Measurements from ENCODE around the gene THAP4.

Gene THAP4

DNA sequence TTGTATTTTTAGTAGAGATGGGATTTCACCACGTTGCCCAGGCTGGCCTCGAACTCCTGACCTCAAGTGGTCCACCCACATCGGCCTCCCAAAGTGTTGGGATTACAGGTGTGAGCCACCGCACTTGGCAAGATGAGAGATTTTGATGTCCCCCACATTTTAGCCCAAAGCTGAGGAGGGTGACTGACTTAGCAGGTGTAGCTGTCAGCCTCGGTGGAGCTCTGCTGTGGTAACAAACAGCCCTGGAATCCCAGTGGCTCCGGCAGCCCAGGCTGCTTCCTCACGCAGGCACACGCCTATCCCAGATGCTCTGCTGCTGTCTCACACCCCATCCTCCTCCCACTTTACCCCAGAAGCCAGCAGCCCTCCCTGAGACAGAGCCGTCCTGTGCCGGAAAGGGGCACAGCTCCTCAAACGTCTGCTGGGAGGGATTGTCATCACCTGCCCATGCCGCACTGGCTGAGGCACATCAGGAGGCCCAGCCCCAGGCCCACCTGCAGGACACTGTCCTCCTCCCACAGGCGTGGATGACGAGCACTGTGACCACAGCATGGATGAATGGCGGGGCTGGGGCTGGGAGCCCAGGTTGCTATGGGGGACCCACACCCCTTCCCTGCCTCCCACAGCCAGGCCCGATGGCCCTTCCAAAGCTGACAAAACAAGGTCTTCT is 89.0 kb downstream of the THAP4 start:
- Histone ChIP-seq H3K4me3 (replicated peaks; ENCODE audit: low read depth, low read length) (no peak overlapping the region), H3K36me3 (ENCODE audit: control insufficient read depth, insufficient read depth, low read length) (no peaks in the 10 kb centered on the region), H3K27me3 (replicated peaks; ENCODE audit: control insufficient read depth, insufficient read depth, low read length) (no peaks in the 10 kb centered on the region; the same call in none of the 2 replicates)
- TF ChIP-seq, protein P1, sequence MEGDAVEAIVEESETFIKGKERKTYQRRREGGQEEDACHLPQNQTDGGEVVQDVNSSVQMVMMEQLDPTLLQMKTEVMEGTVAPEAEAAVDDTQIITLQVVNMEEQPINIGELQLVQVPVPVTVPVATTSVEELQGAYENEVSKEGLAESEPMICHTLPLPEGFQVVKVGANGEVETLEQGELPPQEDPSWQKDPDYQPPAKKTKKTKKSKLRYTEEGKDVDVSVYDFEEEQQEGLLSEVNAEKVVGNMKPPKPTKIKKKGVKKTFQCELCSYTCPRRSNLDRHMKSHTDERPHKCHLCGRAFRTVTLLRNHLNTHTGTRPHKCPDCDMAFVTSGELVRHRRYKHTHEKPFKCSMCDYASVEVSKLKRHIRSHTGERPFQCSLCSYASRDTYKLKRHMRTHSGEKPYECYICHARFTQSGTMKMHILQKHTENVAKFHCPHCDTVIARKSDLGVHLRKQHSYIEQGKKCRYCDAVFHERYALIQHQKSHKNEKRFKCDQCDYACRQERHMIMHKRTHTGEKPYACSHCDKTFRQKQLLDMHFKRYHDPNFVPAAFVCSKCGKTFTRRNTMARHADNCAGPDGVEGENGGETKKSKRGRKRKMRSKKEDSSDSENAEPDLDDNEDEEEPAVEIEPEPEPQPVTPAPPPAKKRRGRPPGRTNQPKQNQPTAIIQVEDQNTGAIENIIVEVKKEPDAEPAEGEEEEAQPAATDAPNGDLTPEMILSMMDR (IDR thresholded peaks at IDR 0.05; ENCODE audit: insufficient read depth, low read length, poor library complexity, severe bottlenecking): no peak
- no peak for DNase-seq (ENCODE audit: extremely low read depth, insufficient read length)

DNA sequence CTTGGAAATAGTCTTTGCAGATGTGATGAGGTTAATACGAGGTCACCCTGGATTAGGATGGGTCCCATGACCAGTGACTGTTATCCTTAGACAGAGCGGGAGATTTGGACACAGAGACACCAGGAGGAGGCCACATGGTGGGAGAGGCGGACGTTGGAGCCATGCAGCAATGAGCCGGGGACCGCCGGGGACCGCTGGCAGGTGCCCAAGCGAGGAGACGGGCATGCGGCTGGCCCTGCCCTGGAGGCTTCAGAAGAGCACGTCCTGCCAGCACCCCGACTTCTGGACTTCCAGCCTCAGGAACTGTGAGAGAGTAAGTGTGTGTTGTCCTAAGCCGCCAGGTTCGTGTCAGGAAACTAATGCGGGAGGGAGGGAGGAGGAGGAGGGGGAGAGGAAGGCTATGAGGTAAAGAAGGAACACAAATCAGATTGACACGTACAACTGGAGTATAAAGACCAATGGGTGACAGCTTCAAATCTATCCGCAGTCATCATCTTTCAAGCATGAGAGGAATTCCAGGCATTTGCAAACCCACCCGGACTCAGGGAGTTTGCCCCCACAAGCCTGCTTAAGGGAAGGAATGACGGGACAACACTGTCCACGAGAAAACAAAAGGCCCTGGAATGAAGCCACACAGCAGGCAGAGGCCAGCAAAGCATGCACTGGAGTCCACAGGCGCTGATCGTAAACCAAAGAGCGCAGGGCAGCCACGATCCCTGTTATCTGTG is 90.0 kb downstream of the THAP4 start:
- DNase-seq (ENCODE audit: extremely low read depth, insufficient read length): no peak
- no peaks in the 10 kb centered on the region; the same call in none of the 2 replicates for H3K27me3 ChIP-seq (replicated peaks; ENCODE audit: control insufficient read depth, insufficient read depth, low read length)
- H3K36me3 ChIP-seq (ENCODE audit: control insufficient read depth, insufficient read depth, low read length): no peaks in the 10 kb centered on the region
- TF ChIP-seq, protein P1 (IDR thresholded peaks at IDR 0.05; ENCODE audit: insufficient read depth, low read length, poor library complexity, severe bottlenecking): no peak
- no peak overlapping the region for H3K4me3 ChIP-seq (replicated peaks; ENCODE audit: low read depth, low read length)

DNA sequence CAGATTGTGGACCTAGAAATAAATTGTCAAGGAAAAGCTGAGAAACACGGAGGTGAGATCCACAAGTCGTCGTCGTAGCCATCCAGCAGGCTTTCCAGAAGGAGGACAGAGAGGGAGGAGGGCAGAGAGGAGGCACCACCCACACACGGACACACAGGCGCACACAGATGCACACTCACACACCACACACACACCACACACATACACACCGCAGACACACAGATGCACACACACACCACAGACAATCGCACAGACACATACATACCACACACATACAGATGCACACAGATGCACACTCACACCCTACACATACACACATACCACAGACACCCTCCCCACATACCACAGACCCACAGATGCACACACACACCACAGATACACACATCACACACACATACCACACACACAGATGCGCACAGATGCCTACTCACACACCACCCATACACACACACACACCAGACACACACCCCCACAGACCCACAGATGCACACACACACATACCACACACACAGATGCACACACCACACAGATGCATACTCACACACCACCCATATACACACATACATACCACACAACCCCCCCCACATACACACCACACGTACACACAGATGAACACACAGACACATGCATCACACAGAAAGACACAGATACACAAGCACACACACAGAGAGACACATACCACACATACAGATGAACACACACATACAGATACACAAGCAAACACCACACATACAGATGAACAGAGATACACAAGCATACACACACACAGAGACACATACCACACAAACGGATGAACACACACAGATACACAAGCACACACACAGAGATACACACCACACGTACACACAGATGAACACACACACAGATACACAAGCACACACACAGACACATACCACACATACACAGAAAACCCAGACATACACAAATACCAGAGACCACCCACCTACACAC is 91.2 kb downstream of the THAP4 start:
- no peak for DNase-seq (ENCODE audit: extremely low read depth, insufficient read length)
- H3K27me3 ChIP-seq (replicated peaks; ENCODE audit: control insufficient read depth, insufficient read depth, low read length): no peaks in the 10 kb centered on the region; the same call in none of the 2 replicates
- H3K36me3 ChIP-seq (ENCODE audit: control insufficient read depth, insufficient read depth, low read length): no peaks in the 10 kb centered on the region
- H3K4me3 ChIP-seq (replicated peaks; ENCODE audit: low read depth, low read length): no peak overlapping the region
- TF ChIP-seq, protein P1 (IDR thresholded peaks at IDR 0.05; ENCODE audit: insufficient read depth, low read length, poor library complexity, severe bottlenecking): no peak

DNA sequence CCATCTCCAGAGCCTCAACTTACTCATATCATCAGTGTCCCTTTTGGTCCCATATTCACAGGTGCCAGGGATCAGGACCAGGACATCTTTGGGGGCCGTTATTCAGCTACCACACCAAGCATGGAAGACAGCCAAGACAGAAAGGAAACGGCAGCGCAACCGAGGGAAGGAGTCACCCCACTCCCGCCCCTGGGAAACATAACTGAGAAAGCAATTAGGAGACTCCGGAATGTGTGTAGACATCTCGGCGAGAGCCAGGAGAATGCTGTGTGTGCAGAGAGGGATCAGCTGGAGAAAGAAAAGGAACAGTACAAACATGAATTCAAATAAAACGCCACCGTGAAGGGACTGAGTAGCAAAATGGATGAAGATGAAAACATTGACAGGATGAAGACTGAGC is 91.9 kb downstream of the THAP4 start:
- Histone ChIP-seq H3K27me3 (replicated peaks; ENCODE audit: control insufficient read depth, insufficient read depth, low read length) (no peaks in the 10 kb centered on the region; the same call in none of the 2 replicates), H3K36me3 (ENCODE audit: control insufficient read depth, insufficient read depth, low read length) (no peaks in the 10 kb centered on the region), H3K4me3 (replicated peaks; ENCODE audit: low read depth, low read length) (no peak overlapping the region)
- no peak for DNase-seq (ENCODE audit: extremely low read depth, insufficient read length)
- TF ChIP-seq, protein P1 (IDR thresholded peaks at IDR 0.05; ENCODE audit: insufficient read depth, low read length, poor library complexity, severe bottlenecking): no peak

DNA sequence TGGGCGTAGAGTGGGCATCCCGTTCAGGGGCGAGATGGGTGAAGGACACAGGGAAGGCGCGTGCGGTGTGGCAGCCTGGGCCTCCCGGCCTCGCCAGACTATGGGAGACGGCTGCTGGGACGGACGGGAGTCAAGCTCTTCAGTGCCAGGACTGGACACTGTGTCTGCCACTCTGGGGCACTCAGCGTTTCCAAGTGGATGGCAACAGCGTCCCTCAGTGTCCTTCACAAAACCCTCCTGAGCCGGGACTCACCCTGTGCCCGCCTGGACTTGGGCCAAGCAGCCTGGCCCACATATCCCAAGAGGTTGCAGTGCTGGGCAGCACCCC is 94.7 kb downstream of the THAP4 start:
- TF ChIP-seq, protein P1 (IDR thresholded peaks at IDR 0.05; ENCODE audit: insufficient read depth, low read length, poor library complexity, severe bottlenecking): no peak
- no peaks in the 10 kb centered on the region for H3K36me3 ChIP-seq (ENCODE audit: control insufficient read depth, insufficient read depth, low read length)
- no peak for DNase-seq (ENCODE audit: extremely low read depth, insufficient read length)
- no peak overlapping the region for H3K4me3 ChIP-seq (replicated peaks; ENCODE audit: low read depth, low read length)
- H3K27me3 ChIP-seq (replicated peaks; ENCODE audit: control insufficient read depth, insufficient read depth, low read length): no peaks in the 10 kb centered on the region; the same call in none of the 2 replicates

Data from GM06990 (cell line).